ENCODE measurements around the gene ZBTB7C. TPM values are rescaled to one million over a fixed set of nuclear protein-coding genes. Genes with fewer than 3 reads are reported as not detected.

ZBTB7C gene
- total and polyA plus RNA-seq, 8 donors, result 1.7 to 8.7 (median 2.7) TPM

DNA sequence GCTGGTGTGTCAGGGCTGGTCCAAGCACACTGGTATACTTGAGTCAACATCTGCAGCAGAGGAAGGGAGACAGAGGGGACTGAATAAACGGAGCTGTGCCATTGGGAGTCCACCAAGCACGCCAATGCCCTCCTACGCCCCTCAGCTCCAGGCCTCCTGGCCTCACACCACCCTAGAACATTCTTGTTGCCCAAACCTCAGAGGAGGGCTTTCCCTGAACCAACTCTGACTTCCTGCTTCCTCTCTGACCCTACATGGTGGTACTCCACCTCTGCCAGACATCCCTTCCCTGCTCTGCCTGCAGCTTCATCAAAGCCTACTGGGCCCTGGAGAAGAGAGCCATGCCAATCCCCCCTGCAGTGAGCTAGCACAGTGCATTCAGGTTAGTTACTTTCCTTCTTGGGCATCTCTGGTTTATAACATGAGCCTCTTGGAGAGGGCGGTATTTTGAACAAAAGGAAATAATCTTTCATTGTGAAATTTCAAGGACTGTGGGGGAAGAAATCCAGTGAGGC, 54.4 kb downstream of the ZBTB7C start:
- intact Hi-C loops (cut with DNase I), result no loop called here
- no peak for ATAC-seq
- H3K27ac ChIP-seq, result no peak overlapping the region

DNA sequence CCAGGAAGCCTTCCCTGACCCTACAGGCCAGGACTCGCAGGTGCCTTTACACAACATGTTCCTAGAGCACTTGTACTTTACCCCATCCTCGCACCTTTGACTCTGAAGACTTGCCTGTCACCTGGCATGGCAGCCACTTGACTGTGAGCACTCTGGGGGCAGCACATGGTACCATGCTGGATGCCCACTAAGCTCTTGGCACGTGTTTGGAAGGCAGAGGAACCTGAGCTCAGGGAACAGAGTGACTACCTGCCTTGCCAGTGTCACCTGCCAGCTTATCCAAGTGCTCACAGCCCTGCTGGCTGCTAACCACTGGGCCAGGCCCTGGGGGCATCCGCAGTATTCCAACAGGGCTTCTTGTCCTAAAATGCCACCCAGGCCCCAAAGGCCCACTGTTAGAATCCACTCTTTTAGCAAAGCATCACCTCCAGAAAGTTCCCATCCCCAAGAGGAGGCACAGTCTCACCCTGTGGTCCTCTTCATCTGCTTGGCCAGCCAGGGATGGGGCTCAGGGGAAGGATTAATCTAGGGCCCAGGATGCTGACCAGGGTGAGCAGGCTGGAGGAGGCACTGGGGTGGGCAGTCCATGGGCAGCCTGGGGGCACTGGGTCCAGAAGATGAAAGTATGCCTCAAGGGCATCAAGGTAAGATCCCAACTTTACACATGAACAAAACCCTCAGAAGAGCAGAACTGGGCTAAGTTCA, 57.0 kb downstream of the ZBTB7C start:
- Histone ChIP-seq H3K4me3 (no peak overlapping the region), H3K36me3 (no peaks in the 10 kb centered on the region), H3K27me3 (no peaks in the 10 kb centered on the region), H3K4me1 (no peaks in the 10 kb centered on the region), H3K9me3 (no peaks in the 10 kb centered on the region), H3K27ac (no peak overlapping the region)
- DNase-seq, result no peak
- intact Hi-C loops (cut with DNase I), result no loop called here
- no peak for ATAC-seq
- TF ChIP-seq, protein P1, sequence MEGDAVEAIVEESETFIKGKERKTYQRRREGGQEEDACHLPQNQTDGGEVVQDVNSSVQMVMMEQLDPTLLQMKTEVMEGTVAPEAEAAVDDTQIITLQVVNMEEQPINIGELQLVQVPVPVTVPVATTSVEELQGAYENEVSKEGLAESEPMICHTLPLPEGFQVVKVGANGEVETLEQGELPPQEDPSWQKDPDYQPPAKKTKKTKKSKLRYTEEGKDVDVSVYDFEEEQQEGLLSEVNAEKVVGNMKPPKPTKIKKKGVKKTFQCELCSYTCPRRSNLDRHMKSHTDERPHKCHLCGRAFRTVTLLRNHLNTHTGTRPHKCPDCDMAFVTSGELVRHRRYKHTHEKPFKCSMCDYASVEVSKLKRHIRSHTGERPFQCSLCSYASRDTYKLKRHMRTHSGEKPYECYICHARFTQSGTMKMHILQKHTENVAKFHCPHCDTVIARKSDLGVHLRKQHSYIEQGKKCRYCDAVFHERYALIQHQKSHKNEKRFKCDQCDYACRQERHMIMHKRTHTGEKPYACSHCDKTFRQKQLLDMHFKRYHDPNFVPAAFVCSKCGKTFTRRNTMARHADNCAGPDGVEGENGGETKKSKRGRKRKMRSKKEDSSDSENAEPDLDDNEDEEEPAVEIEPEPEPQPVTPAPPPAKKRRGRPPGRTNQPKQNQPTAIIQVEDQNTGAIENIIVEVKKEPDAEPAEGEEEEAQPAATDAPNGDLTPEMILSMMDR (IDR thresholded peaks at IDR 0.05), result no peak

More for the DNA sequence above, 54.4 kb downstream of the ZBTB7C start:
- H3K9me3 ChIP-seq, result no peaks in the 10 kb centered on the region
- H3K36me3 ChIP-seq, result no peaks in the 10 kb centered on the region
- H3K27me3 ChIP-seq, result no peaks in the 10 kb centered on the region
- no peaks in the 10 kb centered on the region for H3K4me1 ChIP-seq
- no peak overlapping the region for H3K4me3 ChIP-seq
- TF ChIP-seq, protein P1 (IDR thresholded peaks at IDR 0.05), result no peak
- DNase-seq, result no peak

DNA sequence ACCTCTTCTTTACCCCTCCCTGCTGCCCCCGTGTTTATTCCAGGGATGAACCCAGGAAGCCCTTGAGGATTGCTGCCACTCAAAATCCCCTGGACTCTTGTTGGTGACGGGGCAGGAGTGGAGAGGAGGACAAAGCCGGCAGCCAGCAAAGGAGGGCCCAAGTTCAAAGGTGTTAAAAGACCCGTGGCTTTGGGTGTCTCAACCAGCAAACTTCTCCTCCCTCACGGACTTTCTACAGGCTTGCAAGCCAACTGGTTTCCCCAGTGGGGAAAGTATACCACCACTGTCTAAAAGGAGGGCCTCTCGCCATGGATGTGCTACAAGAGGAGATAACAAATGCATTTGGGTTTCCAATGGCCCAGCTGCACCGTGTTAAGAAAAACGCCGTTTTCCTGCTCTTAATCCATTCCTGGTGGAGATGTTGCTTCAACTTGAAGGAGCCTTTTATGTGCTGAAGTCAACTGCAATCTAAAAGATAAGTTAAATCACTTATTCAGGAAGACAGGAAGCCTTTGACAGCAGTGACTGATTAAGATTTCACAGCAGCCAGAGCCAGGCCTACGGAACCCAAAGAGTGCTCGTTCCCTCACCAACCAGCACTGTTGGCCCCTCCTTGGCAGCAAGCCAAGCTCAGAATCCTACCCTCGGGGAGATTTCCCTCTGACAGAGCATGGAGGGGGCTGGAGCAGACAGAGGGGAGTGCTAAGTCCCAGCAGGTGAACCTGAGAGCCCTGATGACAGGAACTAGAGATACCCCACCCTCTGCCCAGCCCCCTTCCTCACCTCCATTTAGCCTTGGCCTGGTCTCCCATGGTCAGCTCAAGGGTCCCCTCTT, 57.8 kb downstream of the ZBTB7C start:
- intact Hi-C loops (cut with DNase I), result no loop called here
- ATAC-seq, result no peak
- H3K4me3 ChIP-seq, result no peak overlapping the region
- TF ChIP-seq, protein P1 (IDR thresholded peaks at IDR 0.05), result no peak
- DNase-seq, result no peak
- H3K27me3 ChIP-seq, result no peaks in the 10 kb centered on the region
- H3K36me3 ChIP-seq, result no peaks in the 10 kb centered on the region
- no peak overlapping the region for H3K27ac ChIP-seq
- H3K4me1 ChIP-seq, result no peaks in the 10 kb centered on the region
- no peaks in the 10 kb centered on the region for H3K9me3 ChIP-seq

DNA sequence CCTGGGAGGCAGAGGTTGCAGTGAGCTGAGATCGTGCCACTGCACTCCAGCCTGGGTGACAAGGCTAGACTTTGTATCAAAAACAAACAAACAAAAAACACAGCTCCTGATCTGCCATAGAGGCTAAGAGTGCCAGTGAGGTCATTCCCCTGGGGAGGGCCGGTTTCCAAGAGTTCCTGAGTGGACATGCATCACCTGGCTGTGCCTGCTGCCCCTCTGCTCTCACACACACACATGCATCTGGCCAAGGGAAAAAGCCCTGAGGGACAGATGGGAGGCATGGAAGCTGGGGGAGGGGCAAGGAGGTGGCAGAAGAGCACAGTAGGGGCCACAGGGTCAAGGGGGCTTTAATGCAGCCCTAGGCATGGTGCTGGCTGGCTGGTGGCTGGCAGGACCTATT, 60.4 kb downstream of the ZBTB7C start:
- DNase-seq (no peak), ATAC-seq (no peak)
- H3K9me3 ChIP-seq, result no peaks in the 10 kb centered on the region
- intact Hi-C loops (cut with DNase I), result no loop called here
- H3K36me3 ChIP-seq, result no peaks in the 10 kb centered on the region
- H3K27me3 ChIP-seq, result no peaks in the 10 kb centered on the region
- no peaks in the 10 kb centered on the region for H3K4me1 ChIP-seq
- no peak overlapping the region for H3K4me3 ChIP-seq
- H3K27ac ChIP-seq, result no peak overlapping the region
- TF ChIP-seq, protein P1 (IDR thresholded peaks at IDR 0.05), result no peak

DNA sequence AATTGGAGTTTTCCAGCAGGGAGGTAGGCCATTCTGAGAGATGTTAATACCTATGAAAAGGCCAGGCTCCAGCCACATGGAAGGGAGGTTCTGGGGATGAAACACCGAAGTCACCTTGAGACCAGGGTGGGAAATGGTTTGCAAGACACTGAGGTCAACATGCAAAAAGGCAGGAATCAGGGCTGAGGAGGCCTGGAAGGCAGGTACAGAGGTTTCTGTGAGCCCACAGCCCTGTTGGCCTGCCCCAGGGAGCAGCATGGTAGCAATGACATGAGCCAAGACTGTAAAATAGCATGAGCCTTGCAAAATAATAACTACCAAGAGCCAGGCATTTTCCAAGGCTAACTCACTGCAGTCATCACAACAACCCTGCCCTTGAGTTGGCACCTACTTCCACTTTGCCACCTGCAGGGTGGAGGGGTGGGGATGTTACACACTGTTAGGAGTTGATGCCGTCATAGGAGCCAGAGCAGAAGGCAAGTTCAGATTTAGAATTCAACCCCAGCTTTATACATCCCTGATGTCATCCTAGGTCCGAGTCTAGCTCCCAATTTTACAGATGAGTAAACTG, 61.3 kb downstream of the ZBTB7C start:
- intact Hi-C loops (cut with DNase I), result no loop called here

More for the DNA sequence above, 61.3 kb downstream of the ZBTB7C start:
- Histone ChIP-seq H3K4me1 (peaks cover 0 to 3% of the 10 kb centered on the region in 2 donors), H3K27me3 (no peaks in the 10 kb centered on the region), H3K36me3 (no peaks in the 10 kb centered on the region), H3K4me3 (no peak overlapping the region), H3K27ac (no peak overlapping the region), H3K9me3 (no peaks in the 10 kb centered on the region)
- no peak for ATAC-seq
- DNase-seq, result no peak
- TF ChIP-seq, protein P1 (IDR thresholded peaks at IDR 0.05), result no peak

Measured in left lung (tissue), 10 donors.